Measurements from ENCODE around the gene CALML4.

CALML4 gene

DNA sequence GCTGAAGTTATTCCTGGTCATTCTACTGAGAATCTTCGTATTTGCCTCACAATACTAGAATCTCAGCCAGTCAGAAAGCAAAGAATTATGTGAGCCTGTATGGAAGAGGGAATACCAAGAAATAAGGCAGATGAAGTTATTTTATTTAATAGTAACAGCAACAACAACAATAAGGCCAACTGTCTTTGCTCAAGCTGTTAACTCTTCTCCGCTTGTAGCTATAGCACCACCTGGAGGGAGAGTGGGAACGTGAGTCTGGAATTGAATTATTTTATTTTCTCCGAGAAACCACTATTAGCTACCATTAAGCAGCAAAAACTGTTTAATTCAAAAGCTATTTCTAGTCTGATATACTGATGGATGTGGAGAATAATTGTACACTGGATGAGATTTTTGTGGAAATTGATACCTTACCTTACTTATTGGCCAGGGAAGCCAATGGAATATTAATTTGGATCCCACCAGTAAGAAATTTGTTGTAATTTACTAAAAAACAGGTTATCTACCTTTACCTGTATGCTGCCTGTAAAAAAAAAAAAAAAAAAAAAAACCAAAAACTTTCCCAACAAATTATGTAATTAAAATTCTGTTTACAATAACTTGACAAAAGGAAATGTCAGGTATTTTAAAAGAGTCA lies 50.1 kb downstream of the CALML4 start:
- H3K36me3 ChIP-seq (ENCODE audit: insufficient read depth, low read length) = peaks cover 27% of the 10 kb centered on the region
- H3K4me1 ChIP-seq (ENCODE audit: insufficient read depth, low read length) = no peaks in the 10 kb centered on the region
- H2AFZ ChIP-seq (ENCODE audit: low read depth, low read length) = no peak overlapping the region
- H3K4me3 ChIP-seq (ENCODE audit: low read length) = no peak overlapping the region
- no peaks in the 10 kb centered on the region for H3K27me3 ChIP-seq (ENCODE audit: insufficient read depth, low read length)
- no peaks in the 10 kb centered on the region for H3K9me3 ChIP-seq (ENCODE audit: low read length)

DNA sequence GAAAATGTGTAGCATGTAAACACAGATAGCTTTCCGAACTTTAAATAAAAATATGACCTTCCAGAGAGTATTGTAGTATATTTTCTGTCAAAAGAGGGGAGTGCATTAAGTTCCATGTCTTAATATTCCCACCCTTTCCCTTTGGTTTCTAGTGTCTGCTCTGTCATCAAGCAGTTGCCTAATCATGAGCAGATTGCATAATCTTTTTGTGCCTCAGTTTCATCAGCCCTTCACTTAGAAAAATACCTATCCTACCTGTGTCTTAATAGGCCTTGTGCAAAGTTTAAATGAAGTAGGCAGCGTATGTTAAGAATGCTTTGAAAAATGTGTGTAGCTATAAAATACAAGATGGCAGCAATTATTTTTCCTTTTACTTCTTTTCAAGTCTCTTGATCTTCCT lies 52.8 kb downstream of the CALML4 start:
- no peak overlapping the region for H3K4me3 ChIP-seq (ENCODE audit: low read length)
- no peak overlapping the region for H2AFZ ChIP-seq (ENCODE audit: low read depth, low read length)
- H3K4me1 ChIP-seq (ENCODE audit: insufficient read depth, low read length) = no peaks in the 10 kb centered on the region
- H3K36me3 ChIP-seq (ENCODE audit: insufficient read depth, low read length) = peaks cover 24% of the 10 kb centered on the region
- H3K9me3 ChIP-seq (ENCODE audit: low read length) = no peaks in the 10 kb centered on the region
- H3K27me3 ChIP-seq (ENCODE audit: insufficient read depth, low read length) = no peaks in the 10 kb centered on the region

DNA sequence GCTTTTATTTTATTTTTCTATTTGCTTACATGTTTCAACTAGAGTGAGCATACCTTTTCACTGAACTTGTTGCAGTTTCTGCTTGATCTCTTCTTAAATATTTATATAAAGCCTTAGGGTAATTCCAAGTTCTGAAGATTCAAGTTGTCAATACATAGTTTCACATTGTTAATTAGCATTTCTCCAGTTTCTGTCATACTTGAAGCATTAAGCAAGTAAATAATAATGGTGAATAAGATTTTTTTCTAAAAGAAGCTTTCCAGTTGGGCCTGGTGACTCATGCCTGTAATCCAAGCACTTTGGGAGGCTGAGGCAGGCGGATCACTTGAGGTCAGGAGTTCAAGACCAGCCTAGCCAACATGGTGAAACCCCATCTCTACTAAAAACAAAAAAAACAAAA lies 53.9 kb downstream of the CALML4 start:
- no peak overlapping the region for H2AFZ ChIP-seq (ENCODE audit: low read depth, low read length)
- H3K4me1 ChIP-seq (ENCODE audit: insufficient read depth, low read length) = no peaks in the 10 kb centered on the region
- H3K9me3 ChIP-seq (ENCODE audit: low read length) = no peaks in the 10 kb centered on the region
- H3K4me3 ChIP-seq (ENCODE audit: low read length) = no peak overlapping the region
- peaks cover 27% of the 10 kb centered on the region for H3K36me3 ChIP-seq (ENCODE audit: insufficient read depth, low read length)
- no peaks in the 10 kb centered on the region for H3K27me3 ChIP-seq (ENCODE audit: insufficient read depth, low read length)

DNA sequence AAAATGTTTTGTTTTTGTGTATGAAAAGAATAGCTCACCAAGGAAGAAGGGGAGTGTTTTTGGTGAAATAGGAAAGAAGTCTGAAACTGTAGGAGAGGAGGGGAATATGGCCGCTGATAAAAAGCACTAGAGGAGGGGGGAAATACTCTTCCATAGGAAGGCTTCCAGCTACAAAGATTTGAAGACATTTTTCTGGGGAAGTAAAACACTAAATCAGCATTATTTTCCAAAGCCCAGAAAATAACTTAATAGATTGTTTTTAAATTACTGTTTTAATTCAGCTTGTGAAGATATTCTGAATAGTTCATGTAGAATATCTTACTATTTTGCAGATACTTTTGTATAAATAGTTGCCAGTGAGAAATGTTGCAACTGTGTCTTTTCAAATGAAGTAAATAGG lies 54.9 kb downstream of the CALML4 start:
- Histone ChIP-seq H3K27me3 (ENCODE audit: insufficient read depth, low read length) (no peaks in the 10 kb centered on the region), H3K36me3 (ENCODE audit: insufficient read depth, low read length) (peaks cover 26% of the 10 kb centered on the region)

DNA sequence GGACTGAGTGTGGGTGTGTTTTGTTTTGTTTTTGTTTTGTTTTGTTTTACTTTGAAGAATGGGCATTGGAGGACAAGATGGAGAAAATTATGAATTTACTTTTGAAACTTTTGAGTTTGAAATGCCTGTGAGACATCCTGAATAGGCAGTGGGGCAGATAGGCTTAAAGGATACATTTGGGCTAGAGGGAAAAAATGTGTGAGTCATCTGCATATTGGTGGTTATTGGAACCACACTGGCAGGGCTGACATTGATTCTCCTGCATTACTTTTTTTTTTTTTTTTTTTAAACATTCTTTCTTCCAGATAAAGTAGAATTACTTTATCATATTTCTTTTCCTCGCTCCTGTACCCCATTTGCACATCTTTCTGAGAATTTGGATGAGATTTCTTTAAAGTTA lies 56.1 kb downstream of the CALML4 start:
- no peaks in the 10 kb centered on the region for H3K27me3 ChIP-seq (ENCODE audit: insufficient read depth, low read length)
- no peaks in the 10 kb centered on the region for H3K4me1 ChIP-seq (ENCODE audit: insufficient read depth, low read length)
- peaks cover 26% of the 10 kb centered on the region for H3K36me3 ChIP-seq (ENCODE audit: insufficient read depth, low read length)
- H3K9me3 ChIP-seq (ENCODE audit: low read length) = no peaks in the 10 kb centered on the region
- no peak overlapping the region for H2AFZ ChIP-seq (ENCODE audit: low read depth, low read length)
- no peak overlapping the region for H3K4me3 ChIP-seq (ENCODE audit: low read length)

More for the DNA sequence above, 54.9 kb downstream of the CALML4 start:
- Histone ChIP-seq H3K9me3 (ENCODE audit: low read length) (no peaks in the 10 kb centered on the region), H3K4me3 (ENCODE audit: low read length) (no peak overlapping the region), H3K4me1 (ENCODE audit: insufficient read depth, low read length) (no peaks in the 10 kb centered on the region), H2AFZ (ENCODE audit: low read depth, low read length) (no peak overlapping the region)

DNA sequence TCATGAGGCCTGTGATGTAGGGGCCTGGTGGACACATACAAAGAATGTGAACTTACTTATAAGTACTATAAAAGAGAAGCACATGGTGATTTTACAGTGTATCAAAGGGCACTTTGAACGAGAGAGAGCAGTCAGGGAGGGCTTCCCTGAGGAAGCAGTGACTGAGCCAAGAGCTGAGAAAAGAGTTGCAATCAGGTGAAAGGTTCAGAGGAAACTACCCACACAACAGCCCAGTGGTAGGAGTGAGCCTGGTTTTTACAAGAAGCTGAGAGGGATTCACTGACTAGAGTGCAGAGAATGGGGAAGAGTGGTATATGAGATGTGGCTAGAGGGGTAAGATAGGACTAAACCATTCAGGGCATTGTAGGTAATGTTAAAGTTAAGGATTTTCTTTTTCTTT lies 57.1 kb downstream of the CALML4 start:
- Histone ChIP-seq H3K36me3 (ENCODE audit: insufficient read depth, low read length) (peaks cover 26% of the 10 kb centered on the region), H3K4me3 (ENCODE audit: low read length) (no peak overlapping the region), H2AFZ (ENCODE audit: low read depth, low read length) (no peak overlapping the region), H3K4me1 (ENCODE audit: insufficient read depth, low read length) (no peaks in the 10 kb centered on the region), H3K9me3 (ENCODE audit: low read length) (no peaks in the 10 kb centered on the region), H3K27me3 (ENCODE audit: insufficient read depth, low read length) (no peaks in the 10 kb centered on the region)

DNA sequence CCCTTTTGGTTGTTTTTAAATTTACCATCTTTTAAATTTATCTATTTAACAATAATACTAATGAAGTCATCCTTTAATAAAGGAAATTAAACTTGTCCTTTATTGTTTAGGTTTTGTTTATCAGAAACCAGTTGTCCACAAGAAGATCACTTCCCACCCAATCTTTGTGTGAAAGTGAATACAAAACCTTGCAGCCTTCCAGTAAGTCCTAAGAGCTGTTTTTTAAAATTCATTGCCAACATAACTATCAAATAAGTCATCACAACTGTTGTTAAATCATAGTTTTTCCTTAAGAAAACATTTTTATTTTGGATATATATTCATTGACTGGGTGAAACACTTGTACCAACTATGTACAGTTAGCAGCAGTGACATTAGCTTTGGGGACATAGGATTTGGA lies 59.4 kb downstream of the CALML4 start:
- Histone ChIP-seq H3K27me3 (ENCODE audit: insufficient read depth, low read length) (no peaks in the 10 kb centered on the region), H3K9me3 (ENCODE audit: low read length) (no peaks in the 10 kb centered on the region), H3K36me3 (ENCODE audit: insufficient read depth, low read length) (peaks cover 26% of the 10 kb centered on the region), H3K4me3 (ENCODE audit: low read length) (no peak overlapping the region), H2AFZ (ENCODE audit: low read depth, low read length) (no peak overlapping the region), H3K4me1 (ENCODE audit: insufficient read depth, low read length) (no peaks in the 10 kb centered on the region)

DNA sequence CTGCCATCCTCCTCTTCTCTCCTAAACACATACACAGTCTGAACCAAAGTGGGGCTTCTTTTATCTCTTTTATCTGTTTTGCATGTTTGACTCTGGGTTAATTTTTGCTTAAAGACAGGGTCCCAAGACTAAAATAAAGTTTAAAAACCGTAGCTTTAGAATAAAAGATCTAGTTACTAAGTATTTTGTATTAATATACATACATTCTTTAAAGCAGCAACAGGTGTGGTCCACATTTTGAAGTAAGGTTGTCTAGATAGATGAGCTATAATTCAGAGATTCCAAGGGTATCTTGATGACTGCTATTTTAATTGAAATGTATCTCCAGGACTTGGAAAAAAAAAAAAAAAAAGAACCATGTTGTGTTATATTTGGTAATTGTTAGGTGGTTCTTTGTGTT lies 61.3 kb downstream of the CALML4 start:
- H3K27me3 ChIP-seq (ENCODE audit: insufficient read depth, low read length) = no peaks in the 10 kb centered on the region
- H3K4me3 ChIP-seq (ENCODE audit: low read length) = no peak overlapping the region
- H3K36me3 ChIP-seq (ENCODE audit: insufficient read depth, low read length) = peaks cover 26% of the 10 kb centered on the region

DNA sequence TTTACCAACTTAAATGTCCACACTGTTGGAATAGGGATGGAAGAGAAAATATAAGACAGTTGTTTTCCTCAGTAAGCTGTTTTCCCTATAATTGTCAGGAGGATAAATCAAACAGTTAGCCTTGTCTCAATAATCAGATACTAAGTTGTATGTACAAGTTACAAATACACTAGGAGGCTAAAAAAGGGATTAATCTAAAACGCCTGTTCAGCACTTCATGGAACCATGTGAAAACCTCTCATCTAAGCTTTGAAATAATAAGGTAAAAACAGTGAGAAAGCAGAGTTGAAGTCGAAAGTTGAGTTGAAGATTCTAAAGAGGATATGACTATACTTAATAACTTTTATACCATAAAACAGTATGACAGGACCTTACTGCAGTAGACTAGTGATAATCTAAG lies 62.0 kb downstream of the CALML4 start:
- Histone ChIP-seq H3K4me3 (ENCODE audit: low read length) (no peak overlapping the region), H2AFZ (ENCODE audit: low read depth, low read length) (no peak overlapping the region), H3K36me3 (ENCODE audit: insufficient read depth, low read length) (peaks cover 23% of the 10 kb centered on the region), H3K9me3 (ENCODE audit: low read length) (no peaks in the 10 kb centered on the region), H3K27me3 (ENCODE audit: insufficient read depth, low read length) (no peaks in the 10 kb centered on the region), H3K4me1 (ENCODE audit: insufficient read depth, low read length) (no peaks in the 10 kb centered on the region)

More for the DNA sequence above, 61.3 kb downstream of the CALML4 start:
- Histone ChIP-seq H2AFZ (ENCODE audit: low read depth, low read length) (no peak overlapping the region), H3K9me3 (ENCODE audit: low read length) (no peaks in the 10 kb centered on the region), H3K4me1 (ENCODE audit: insufficient read depth, low read length) (no peaks in the 10 kb centered on the region)
